Measurements from ENCODE around the gene TYW5.

Gene TYW5

DNA sequence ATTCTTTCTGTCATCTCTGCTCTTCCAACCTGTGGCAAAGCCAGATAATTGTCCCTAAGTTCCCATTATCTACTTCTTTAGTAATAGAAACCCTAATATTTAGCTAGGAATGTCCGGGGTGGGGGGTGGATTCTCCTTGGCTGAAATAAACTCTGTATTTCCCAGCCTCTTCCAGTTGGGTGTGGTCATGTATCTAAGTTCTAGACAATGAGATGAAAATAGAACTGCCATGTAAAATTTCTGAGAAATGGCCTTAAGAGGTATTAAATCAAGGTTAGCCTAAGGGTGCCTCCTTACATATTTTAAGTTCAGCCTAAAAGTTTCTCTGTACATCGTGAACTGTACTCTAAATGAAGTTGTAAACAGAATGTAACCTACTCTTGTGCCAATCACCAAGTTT lies 39.6 kb upstream of the TYW5 start:
- POLR2A ChIA-PET = no interaction called here
- no peak for TF ChIP-seq SP1 (IDR thresholded peaks at IDR 0.05)
- no peak for TF ChIP-seq NFRKB (IDR thresholded peaks at IDR 0.05)
- TF ChIP-seq FOXK2 (IDR thresholded peaks at IDR 0.05) = no peak
- TF ChIP-seq SUZ12 (IDR thresholded peaks at IDR 0.05) = no peak
- no peak for TF ChIP-seq L3MBTL2 (conservative IDR thresholded peaks at IDR 0.05)
- TF ChIP-seq CTBP1 (IDR thresholded peaks at IDR 0.05; ENCODE audit: borderline replicate concordance) = no peak
- CTCF ChIA-PET = no interaction called here
- DNase-seq (ENCODE audit: extremely low spot score) = no peak

DNA sequence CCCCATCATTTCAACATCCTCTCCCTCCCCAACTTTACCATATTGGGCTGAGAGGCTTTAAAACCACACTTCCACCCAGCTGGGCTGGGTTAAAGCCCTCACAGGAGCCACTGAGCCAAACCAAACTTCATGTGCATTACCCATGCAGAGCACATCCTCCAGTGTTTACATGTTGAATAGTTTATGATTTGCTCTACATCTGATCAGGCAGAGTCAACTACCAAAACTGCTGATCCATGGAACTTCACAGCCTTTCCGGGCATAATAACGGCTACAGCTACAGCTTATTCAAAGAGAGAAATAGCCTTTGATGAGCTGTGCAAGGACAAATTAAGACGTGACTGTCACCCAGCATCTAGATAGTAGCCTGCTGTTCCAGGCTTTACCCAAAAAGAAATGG lies 39.1 kb upstream of the TYW5 start:
- POLR2A ChIA-PET = no interaction called here
- CTCF ChIA-PET = no interaction called here
- DNase-seq (ENCODE audit: extremely low spot score) = no peak
- TF ChIP-seq LEF1 (IDR thresholded peaks at IDR 0.05; ENCODE audit: borderline replicate concordance) = no peak
- no peak for TF ChIP-seq SP1 (IDR thresholded peaks at IDR 0.05)
- TF ChIP-seq BHLHE40 (IDR thresholded peaks at IDR 0.05; ENCODE audit: borderline replicate concordance) = no peak
- TF ChIP-seq FOXK2 (IDR thresholded peaks at IDR 0.05) = no peak
- no peak for TF ChIP-seq ZNF384 (IDR thresholded peaks at IDR 0.05)
- no peak for TF ChIP-seq CTBP1 (IDR thresholded peaks at IDR 0.05; ENCODE audit: borderline replicate concordance)
- TF ChIP-seq ELF4 (IDR thresholded peaks at IDR 0.05) = no peak
- TF ChIP-seq, protein P1, sequence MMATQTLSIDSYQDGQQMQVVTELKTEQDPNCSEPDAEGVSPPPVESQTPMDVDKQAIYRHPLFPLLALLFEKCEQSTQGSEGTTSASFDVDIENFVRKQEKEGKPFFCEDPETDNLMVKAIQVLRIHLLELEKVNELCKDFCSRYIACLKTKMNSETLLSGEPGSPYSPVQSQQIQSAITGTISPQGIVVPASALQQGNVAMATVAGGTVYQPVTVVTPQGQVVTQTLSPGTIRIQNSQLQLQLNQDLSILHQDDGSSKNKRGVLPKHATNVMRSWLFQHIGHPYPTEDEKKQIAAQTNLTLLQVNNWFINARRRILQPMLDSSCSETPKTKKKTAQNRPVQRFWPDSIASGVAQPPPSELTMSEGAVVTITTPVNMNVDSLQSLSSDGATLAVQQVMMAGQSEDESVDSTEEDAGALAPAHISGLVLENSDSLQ (IDR thresholded peaks at IDR 0.05) = no peak
- no peak for TF ChIP-seq FOXM1 (IDR thresholded peaks at IDR 0.05; ENCODE audit: borderline replicate concordance)
- TF ChIP-seq FOXA1 (IDR thresholded peaks at IDR 0.05) = no peak
- no peak for TF ChIP-seq SUZ12 (IDR thresholded peaks at IDR 0.05)
- no peak for TF ChIP-seq L3MBTL2 (conservative IDR thresholded peaks at IDR 0.05)
- no peak for TF ChIP-seq TARDBP (IDR thresholded peaks at IDR 0.05)
- TF ChIP-seq ARNT (IDR thresholded peaks at IDR 0.05) = no peak
- no peak for TF ChIP-seq HDGF (IDR thresholded peaks at IDR 0.05; ENCODE audit: borderline replicate concordance)
- TF ChIP-seq NFRKB (IDR thresholded peaks at IDR 0.05) = no peak

DNA sequence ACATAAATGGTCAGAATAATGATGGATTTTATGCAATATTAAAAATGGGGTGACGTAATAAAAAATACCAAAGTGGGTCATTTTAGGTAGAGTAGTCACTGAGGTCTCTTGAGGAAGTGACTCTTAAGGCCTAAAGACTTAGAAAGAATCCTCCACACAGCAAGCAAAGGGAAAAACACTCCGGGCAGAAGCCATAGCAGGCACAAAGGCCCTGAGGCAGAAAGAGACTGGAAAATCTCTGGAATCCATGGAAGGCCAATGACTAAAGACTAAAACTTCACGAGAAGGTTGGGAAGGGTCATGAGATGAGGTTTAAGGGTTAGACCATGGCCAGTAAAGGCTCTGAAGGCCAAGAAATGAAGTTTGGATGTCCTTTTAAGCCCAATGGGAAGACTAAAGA lies 37.0 kb upstream of the TYW5 start:
- CTCF ChIA-PET = no interaction called here
- TF ChIP-seq FOXM1 (IDR thresholded peaks at IDR 0.05; ENCODE audit: borderline replicate concordance) = no peak
- TF ChIP-seq, protein P1 (IDR thresholded peaks at IDR 0.05) = no peak
- no peak for TF ChIP-seq BHLHE40 (IDR thresholded peaks at IDR 0.05; ENCODE audit: borderline replicate concordance)
- TF ChIP-seq SUZ12 (IDR thresholded peaks at IDR 0.05) = no peak
- no peak for TF ChIP-seq NFRKB (IDR thresholded peaks at IDR 0.05)
- no peak for TF ChIP-seq HDGF (IDR thresholded peaks at IDR 0.05; ENCODE audit: borderline replicate concordance)
- TF ChIP-seq ZNF384 (IDR thresholded peaks at IDR 0.05) = no peak
- TF ChIP-seq FOXK2 (IDR thresholded peaks at IDR 0.05) = no peak
- no peak for TF ChIP-seq ELF4 (IDR thresholded peaks at IDR 0.05)
- TF ChIP-seq L3MBTL2 (conservative IDR thresholded peaks at IDR 0.05) = no peak
- no peak for DNase-seq (ENCODE audit: extremely low spot score)
- POLR2A ChIA-PET = no interaction called here

DNA sequence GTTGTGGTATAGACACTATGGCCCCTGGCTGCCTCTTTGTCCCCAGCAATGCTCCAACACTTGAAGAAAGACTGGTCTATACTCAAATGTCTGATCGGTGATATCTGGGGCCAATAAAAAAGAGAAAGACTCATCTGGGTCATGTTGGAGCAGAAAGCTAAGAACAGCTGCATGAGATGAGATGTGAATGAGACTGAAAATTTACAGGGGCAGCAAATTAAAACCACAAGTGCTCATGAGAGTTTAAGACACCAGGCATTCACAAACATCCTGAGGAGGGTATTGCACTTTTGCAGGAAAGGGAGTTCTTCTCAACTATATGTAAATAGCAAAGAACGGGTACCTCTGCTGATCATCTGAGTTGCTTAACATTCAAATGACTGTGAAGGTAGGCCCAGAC lies 36.4 kb upstream of the TYW5 start:
- POLR2A ChIA-PET = no interaction called here
- no peak for DNase-seq (ENCODE audit: extremely low spot score)
- CTCF ChIA-PET = no interaction called here
- no peak for TF ChIP-seq FOXA1 (IDR thresholded peaks at IDR 0.05)
- TF ChIP-seq FOXK2 (IDR thresholded peaks at IDR 0.05) = no peak
- no peak for TF ChIP-seq SP1 (IDR thresholded peaks at IDR 0.05)
- TF ChIP-seq L3MBTL2 (conservative IDR thresholded peaks at IDR 0.05) = no peak
- TF ChIP-seq FOXM1 (IDR thresholded peaks at IDR 0.05; ENCODE audit: borderline replicate concordance) = no peak
- TF ChIP-seq ELF4 (IDR thresholded peaks at IDR 0.05) = no peak
- no peak for TF ChIP-seq ZNF384 (IDR thresholded peaks at IDR 0.05)
- no peak for TF ChIP-seq HDGF (IDR thresholded peaks at IDR 0.05; ENCODE audit: borderline replicate concordance)
- no peak for TF ChIP-seq SUZ12 (IDR thresholded peaks at IDR 0.05)
- TF ChIP-seq CTBP1 (IDR thresholded peaks at IDR 0.05; ENCODE audit: borderline replicate concordance) = no peak
- no peak for TF ChIP-seq LEF1 (IDR thresholded peaks at IDR 0.05; ENCODE audit: borderline replicate concordance)

DNA sequence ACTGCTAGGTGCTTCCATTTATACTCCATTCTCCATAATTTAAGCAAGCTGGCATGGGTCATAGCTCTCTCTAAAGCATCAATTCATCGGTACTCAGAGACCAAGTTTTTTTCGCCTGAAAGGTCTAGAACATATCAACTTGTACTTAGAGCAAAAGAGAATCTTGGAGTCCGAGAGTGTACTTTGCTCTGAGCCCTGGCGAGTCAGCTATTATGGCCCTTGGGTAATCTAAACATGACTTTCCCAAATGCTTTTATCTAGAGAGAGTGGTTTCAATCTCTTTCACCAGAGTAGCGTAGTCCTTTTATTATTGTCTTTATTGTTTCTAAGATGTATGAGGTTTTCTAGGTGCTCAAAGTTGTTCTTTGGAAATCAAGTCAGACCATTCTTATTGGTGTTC lies 34.5 kb upstream of the TYW5 start:
- ChIA-PET CTCF (no interaction called here), POLR2A (no interaction called here)
- no peak for DNase-seq (ENCODE audit: extremely low spot score)
- TF ChIP-seq FOXA1 (IDR thresholded peaks at IDR 0.05) = no peak
- no peak for TF ChIP-seq ELF4 (IDR thresholded peaks at IDR 0.05)
- no peak for TF ChIP-seq BHLHE40 (IDR thresholded peaks at IDR 0.05; ENCODE audit: borderline replicate concordance)
- no peak for TF ChIP-seq LEF1 (IDR thresholded peaks at IDR 0.05; ENCODE audit: borderline replicate concordance)
- TF ChIP-seq ZNF384 (IDR thresholded peaks at IDR 0.05) = no peak
- no peak for TF ChIP-seq CTBP1 (IDR thresholded peaks at IDR 0.05; ENCODE audit: borderline replicate concordance)
- no peak for TF ChIP-seq FOXM1 (IDR thresholded peaks at IDR 0.05; ENCODE audit: borderline replicate concordance)
- no peak for TF ChIP-seq SUZ12 (IDR thresholded peaks at IDR 0.05)
- no peak for TF ChIP-seq L3MBTL2 (conservative IDR thresholded peaks at IDR 0.05)
- no peak for TF ChIP-seq NFRKB (IDR thresholded peaks at IDR 0.05)

DNA sequence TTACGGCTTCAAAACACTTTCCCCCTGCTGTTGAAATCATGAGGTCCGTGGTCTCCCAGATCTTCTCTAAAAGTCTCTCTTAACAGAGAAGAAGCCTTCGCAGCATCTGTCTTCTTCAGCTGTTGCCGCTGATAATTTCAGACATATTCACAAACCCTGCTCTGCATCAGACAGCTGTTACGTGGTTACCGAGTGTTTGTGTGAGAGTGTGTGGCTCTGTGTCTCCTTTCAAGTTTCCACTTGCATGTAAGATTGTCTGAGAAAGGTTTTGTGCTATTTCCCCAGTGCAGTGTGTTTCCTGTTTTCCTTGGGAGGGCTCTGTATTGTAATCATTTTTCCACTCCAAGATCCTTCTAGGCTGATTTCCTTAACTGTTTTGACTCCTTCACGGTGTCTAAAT lies 32.9 kb upstream of the TYW5 start:
- no peak for TF ChIP-seq FOXM1 (IDR thresholded peaks at IDR 0.05; ENCODE audit: borderline replicate concordance)
- no peak for TF ChIP-seq ELF4 (IDR thresholded peaks at IDR 0.05)
- no peak for TF ChIP-seq HDGF (IDR thresholded peaks at IDR 0.05; ENCODE audit: borderline replicate concordance)
- TF ChIP-seq FOXK2 (IDR thresholded peaks at IDR 0.05) = no peak
- TF ChIP-seq ARNT (IDR thresholded peaks at IDR 0.05) = no peak
- no peak for TF ChIP-seq L3MBTL2 (conservative IDR thresholded peaks at IDR 0.05)
- TF ChIP-seq, protein P1 (IDR thresholded peaks at IDR 0.05) = no peak
- no peak for TF ChIP-seq TARDBP (IDR thresholded peaks at IDR 0.05)
- TF ChIP-seq LEF1 (IDR thresholded peaks at IDR 0.05; ENCODE audit: borderline replicate concordance) = no peak
- TF ChIP-seq CTBP1 (IDR thresholded peaks at IDR 0.05; ENCODE audit: borderline replicate concordance) = no peak
- no peak for TF ChIP-seq BHLHE40 (IDR thresholded peaks at IDR 0.05; ENCODE audit: borderline replicate concordance)
- no peak for TF ChIP-seq NFRKB (IDR thresholded peaks at IDR 0.05)
- TF ChIP-seq SUZ12 (IDR thresholded peaks at IDR 0.05) = no peak
- TF ChIP-seq FOXA1 (IDR thresholded peaks at IDR 0.05) = no peak
- TF ChIP-seq ZNF384 (IDR thresholded peaks at IDR 0.05) = no peak
- no peak for TF ChIP-seq SP1 (IDR thresholded peaks at IDR 0.05)
- CTCF ChIA-PET = no interaction called here
- no peak for DNase-seq (ENCODE audit: extremely low spot score)
- POLR2A ChIA-PET = no interaction called here

All from HEK293T (cell line).